Esophagus squamous epithelium (tissue), 5 donors: ENCODE results near the gene C17orf67. TPM values are rescaled to one million over a fixed set of nuclear protein-coding genes. Genes with fewer than 3 reads are reported as not detected.

Source experiments
- DNase-seq: peaks from one replicate; lab custom pipeline; 2025; lab: John Stamatoyannopoulos, UW
- H3K27ac ChIP-seq, 4 donors: fragments of 200-600 bp; sonication (generic); one replicate each; pipeline ENCODE4 v1.5.1; 2016 to 2019; ENCODE audit warnings: mild to moderate bottlenecking in 1 of 4
- H3K27me3 ChIP-seq, 4 donors: fragments of 200-600 bp; sonication (generic); 1 replicate in 3 of 4; 2 replicates in 1 of 4; pipeline versions ENCODE4 v1.5.1 to v1.6.0; 2017 to 2021; ENCODE audit warnings: antibody characterized with exemption in 1 of 4
- H3K36me3 ChIP-seq, 3 donors: fragments of 200-600 bp; sonication (generic); one replicate each; pipeline ENCODE4 v1.5.1; 2016 to 2019
- H3K4me1 ChIP-seq, 3 donors: fragments of 200-600 bp; sonication (generic); one replicate each; pipeline ENCODE4 v1.5.1; 2017 to 2019
- H3K4me3 ChIP-seq, 4 donors: fragments of 200-600 bp; sonication (generic); 1 replicate in 3 of 4; 2 replicates in 1 of 4; pipeline ENCODE4 v1.5.1; 2016 to 2019; ENCODE audit warnings: mild to moderate bottlenecking in 2 of 4, moderate library complexity in 1 of 4
- H3K9me3 ChIP-seq, 3 donors: fragments of 200-600 bp; sonication (generic); one replicate each; pipeline ENCODE4 v1.5.1; 2016 to 2019
- POLR2A ChIP-seq, 4 donors: fragments of 450-650 bp; IDR thresholded peaks; one replicate each; pipeline ENCODE4 v1.6.1; 2017; ENCODE audit warnings: antibody characterized with exemption in 4 of 4, mild to moderate bottlenecking in 4 of 4, moderate library complexity in 3 of 4
- WGBS, 2 donors: methylation state at CpG; one replicate each; pipeline ENCODE4 v1.1.5; 2018; 5-methylcytosine and 5-hydroxymethylcytosine counted together
- intact Hi-C: fragments of 100-400 bp; cut with DNase I; formaldehyde crosslinking; loops from one replicate; pipeline ENCODE4 v1.15.0; 2022
- total RNA-seq, 4 donors: library from RNA; depleted of rRNA; stranded (reverse); fragments of >200 nt; gene quantifications; one replicate each; pipeline ENCODE4 v1.1.0, GENCODE V29; 2016
- TF ChIP-seq, protein P1 (sequence below), 6 experiments: fragments of 450-650 bp in 4 of 6; fragments of 200-600 bp in 2 of 6; sonication (generic) in 2 of 6; IDR thresholded peaks; one replicate each; pipeline ENCODE4 v1.5.1; 2016 to 2019; ENCODE audit warnings: antibody characterized with exemption in 6 of 6, mild to moderate bottlenecking in 4 of 6, moderate library complexity in 4 of 6
- donor health status: DM: yes; HTN: yes; CAD: no.

C17orf67 gene
- total RNA-seq, 4 donors from 2014 or later = 0.27 to 1.7 (median 0.53) TPM

DNA sequence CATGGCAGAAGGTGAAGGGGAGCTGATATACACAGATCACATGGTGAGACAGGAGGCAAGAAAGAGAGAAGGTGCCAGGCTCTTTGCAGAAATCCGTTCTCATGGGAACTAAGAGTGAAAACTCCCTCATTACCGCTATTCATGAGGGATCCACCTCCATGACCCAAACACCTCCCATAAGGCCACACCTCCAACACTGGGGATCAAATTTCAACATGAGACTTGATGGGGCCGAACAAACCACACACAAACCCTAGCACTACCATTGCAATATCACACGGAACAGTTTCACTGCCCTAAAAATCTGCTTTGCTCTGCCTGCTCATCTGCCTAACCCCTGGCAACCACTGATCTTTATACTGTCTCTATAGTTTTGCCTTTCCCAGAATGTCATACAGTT lies 34.8 kb downstream of the C17orf67 start:
- no peak overlapping the region for H3K4me3 ChIP-seq
- TF ChIP-seq, protein P1, sequence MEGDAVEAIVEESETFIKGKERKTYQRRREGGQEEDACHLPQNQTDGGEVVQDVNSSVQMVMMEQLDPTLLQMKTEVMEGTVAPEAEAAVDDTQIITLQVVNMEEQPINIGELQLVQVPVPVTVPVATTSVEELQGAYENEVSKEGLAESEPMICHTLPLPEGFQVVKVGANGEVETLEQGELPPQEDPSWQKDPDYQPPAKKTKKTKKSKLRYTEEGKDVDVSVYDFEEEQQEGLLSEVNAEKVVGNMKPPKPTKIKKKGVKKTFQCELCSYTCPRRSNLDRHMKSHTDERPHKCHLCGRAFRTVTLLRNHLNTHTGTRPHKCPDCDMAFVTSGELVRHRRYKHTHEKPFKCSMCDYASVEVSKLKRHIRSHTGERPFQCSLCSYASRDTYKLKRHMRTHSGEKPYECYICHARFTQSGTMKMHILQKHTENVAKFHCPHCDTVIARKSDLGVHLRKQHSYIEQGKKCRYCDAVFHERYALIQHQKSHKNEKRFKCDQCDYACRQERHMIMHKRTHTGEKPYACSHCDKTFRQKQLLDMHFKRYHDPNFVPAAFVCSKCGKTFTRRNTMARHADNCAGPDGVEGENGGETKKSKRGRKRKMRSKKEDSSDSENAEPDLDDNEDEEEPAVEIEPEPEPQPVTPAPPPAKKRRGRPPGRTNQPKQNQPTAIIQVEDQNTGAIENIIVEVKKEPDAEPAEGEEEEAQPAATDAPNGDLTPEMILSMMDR (IDR thresholded peaks at IDR 0.05) = no peak
- TF ChIP-seq POLR2A (IDR thresholded peaks at IDR 0.05) = no peak
- peaks cover 0 to 8% (median 0%) of the 10 kb centered on the region in 3 donors for H3K4me1 ChIP-seq
- no peaks in the 10 kb centered on the region for H3K9me3 ChIP-seq
- no peaks in the 10 kb centered on the region for H3K36me3 ChIP-seq
- no peak for DNase-seq
- no peaks in the 10 kb centered on the region for H3K27me3 ChIP-seq
- 55 to 59% methylated on average over 4 of the region's 4 CpGs for WGBS, 2 donors
- no peak overlapping the region for H3K27ac ChIP-seq
- intact Hi-C loops = no loop called here

DNA sequence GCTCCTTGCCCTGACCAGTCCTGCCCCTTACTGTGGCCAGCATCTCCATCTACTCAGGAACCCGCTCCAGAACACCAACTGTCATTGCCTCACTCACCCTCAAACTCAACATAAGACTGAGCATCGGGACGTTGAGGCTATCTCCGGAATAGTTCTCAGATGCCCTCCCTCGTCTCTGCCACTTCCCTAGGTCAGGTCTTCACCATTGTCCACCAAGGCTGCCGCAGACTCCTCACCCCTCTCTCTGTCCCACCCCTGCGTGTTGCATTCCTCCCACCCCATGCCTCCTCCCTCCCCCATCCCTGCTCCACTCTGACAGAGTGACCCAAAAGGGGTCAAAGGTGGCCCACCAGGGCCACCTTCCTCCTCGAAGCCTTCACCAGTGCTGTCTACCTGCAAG lies 37.2 kb downstream of the C17orf67 start:
- Histone ChIP-seq H3K4me3 (no peak overlapping the region), H3K9me3 (no peaks in the 10 kb centered on the region), H3K27ac (no peak overlapping the region), H3K36me3 (no peaks in the 10 kb centered on the region), H3K27me3 (no peaks in the 10 kb centered on the region), H3K4me1 (no peaks in the 10 kb centered on the region)
- intact Hi-C loops = no loop called here
- TF ChIP-seq POLR2A (IDR thresholded peaks at IDR 0.05) = no peak
- TF ChIP-seq, protein P1 (IDR thresholded peaks at IDR 0.05) = no peak
- no peak for DNase-seq
- WGBS, 2 donors = 85 to 86% methylated on average over 7 to 8 of the region's 8 CpGs

DNA sequence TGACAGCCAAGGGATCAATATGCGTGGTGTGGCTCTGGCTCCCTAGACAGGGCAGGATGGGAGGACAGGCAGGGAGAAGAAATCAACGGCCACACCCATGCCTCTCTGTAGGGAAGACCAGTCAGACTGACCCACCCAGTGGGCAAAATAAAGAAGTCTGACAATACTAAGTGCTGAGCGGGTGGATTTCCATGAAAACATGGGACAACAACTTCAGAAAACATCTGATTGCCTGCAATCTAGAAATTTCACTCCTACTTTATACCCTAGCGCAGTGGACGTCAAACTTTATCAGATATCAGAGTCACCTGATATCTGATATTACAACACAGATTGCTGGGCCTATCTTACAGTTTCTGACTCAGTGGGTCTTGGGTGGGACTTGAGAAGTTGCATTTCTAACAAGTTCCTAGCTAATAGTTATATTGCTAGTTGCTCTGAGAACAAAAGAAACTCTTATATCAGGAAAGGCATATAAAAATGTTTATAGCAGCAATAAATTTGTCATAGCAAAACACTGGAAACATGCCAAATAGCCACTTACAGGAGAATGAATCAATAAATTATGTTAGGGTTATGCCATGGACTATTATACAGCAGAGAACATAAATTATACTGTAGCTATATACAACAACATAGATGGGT lies 38.4 kb downstream of the C17orf67 start:
- 74 to 82% methylated on average over 5 of the region's 5 CpGs for WGBS, 2 donors
- no peaks in the 10 kb centered on the region for H3K36me3 ChIP-seq
- intact Hi-C loops = no loop called here
- no peak overlapping the region for H3K27ac ChIP-seq
- no peaks in the 10 kb centered on the region for H3K27me3 ChIP-seq
- no peak for TF ChIP-seq POLR2A (IDR thresholded peaks at IDR 0.05)
- TF ChIP-seq, protein P1 (IDR thresholded peaks at IDR 0.05) = no peak
- no peaks in the 10 kb centered on the region for H3K9me3 ChIP-seq
- no peak overlapping the region for H3K4me3 ChIP-seq
- H3K4me1 ChIP-seq = no peaks in the 10 kb centered on the region
- no peak for DNase-seq

DNA sequence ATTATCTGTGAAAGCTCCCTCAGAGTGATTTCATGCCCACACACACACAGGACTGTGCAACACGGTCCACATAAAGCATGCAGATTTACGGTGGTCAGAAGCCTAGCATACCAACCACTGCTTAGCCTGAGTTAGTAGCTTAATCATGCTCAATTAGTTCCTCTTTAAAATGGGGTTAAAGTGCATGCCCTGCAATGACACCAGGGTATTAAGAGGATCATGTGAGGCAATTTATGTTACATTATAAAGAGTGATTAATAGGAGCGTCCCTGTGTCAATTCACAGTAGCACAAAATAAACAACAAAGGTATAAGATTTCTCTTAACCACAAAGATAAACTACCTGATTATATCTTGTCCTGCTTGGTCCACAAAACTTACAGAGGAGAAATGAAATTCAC lies 39.8 kb downstream of the C17orf67 start:
- Histone ChIP-seq H3K27me3 (no peaks in the 10 kb centered on the region), H3K4me1 (no peaks in the 10 kb centered on the region), H3K27ac (no peak overlapping the region), H3K9me3 (no peaks in the 10 kb centered on the region), H3K4me3 (no peak overlapping the region), H3K36me3 (no peaks in the 10 kb centered on the region)
- WGBS, 2 donors = 64 to 65% methylated on average over 3 of the region's 3 CpGs
- intact Hi-C loops = no loop called here
- no peak for DNase-seq
- no peak for TF ChIP-seq POLR2A (IDR thresholded peaks at IDR 0.05)

DNA sequence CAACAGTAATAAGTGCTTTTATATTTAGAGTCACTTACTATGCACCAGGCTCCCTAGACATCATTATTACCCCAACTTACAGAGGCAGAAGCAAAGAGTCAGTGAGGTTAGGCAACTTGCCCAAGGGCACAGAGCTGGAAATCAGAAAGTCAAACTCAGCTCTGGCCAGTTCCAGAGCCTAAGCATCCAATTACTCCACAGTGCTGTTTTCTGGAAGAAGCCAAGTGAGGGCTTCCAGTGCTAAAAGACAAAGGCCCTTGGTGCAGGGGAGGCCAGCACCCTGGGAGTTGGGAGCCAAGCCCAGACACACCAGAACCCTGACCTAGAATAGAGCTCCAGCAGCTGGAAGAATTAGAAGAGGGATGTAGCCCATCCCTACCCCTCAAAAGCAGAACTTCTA lies 40.2 kb downstream of the C17orf67 start:
- intact Hi-C loops = no loop called here
- H3K27ac ChIP-seq = no peak overlapping the region
- no peak for TF ChIP-seq POLR2A (IDR thresholded peaks at IDR 0.05)
- TF ChIP-seq, protein P1 (IDR thresholded peaks at IDR 0.05) = no peak
- no peak overlapping the region for H3K4me3 ChIP-seq
- H3K9me3 ChIP-seq = no peaks in the 10 kb centered on the region
- DNase-seq = no peak
- H3K27me3 ChIP-seq = no peaks in the 10 kb centered on the region
- H3K4me1 ChIP-seq = no peaks in the 10 kb centered on the region
- no peaks in the 10 kb centered on the region for H3K36me3 ChIP-seq

DNA sequence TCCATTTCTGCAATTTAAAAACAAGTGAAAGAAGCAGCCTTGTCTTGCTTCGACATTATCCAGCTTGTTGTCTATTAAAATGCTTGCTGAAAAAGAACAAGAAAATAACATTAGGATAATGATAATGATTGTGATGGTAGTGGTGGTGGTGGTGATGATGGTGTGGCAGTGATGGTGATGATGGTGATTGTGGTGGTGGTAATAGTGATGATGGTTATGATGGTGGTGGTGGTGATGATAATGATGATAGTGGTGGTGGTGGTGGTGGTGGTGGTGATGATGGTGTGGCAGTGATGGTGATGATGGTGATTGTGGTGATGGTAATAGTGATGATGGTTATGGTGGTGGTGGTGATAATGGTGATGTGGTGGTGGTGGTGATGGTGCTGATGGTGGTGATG lies 41.5 kb downstream of the C17orf67 start:
- Histone ChIP-seq H3K36me3 (no peaks in the 10 kb centered on the region), H3K4me3 (no peak overlapping the region), H3K9me3 (no peaks in the 10 kb centered on the region), H3K27me3 (no peaks in the 10 kb centered on the region), H3K27ac (no peak overlapping the region), H3K4me1 (peaks cover 0 to 3% (median 0%) of the 10 kb centered on the region in 3 donors)
- DNase-seq = no peak
- 83 to 95% methylated on average over 1 of the region's 1 CpG for WGBS, 2 donors
- intact Hi-C loops = no loop called here
- TF ChIP-seq, protein P1 (IDR thresholded peaks at IDR 0.05) = no peak
